ENCODE data around the gene CDC40. TPM values are rescaled to one million over a fixed set of nuclear protein-coding genes. Genes with fewer than 3 reads are reported as not detected.
"Not testable (repeated sequence)": the region's sequence is repeated elsewhere in the genome, so short reads cannot be mapped to it uniquely, and the experiment has no call there.

CDC40 gene
- polyA plus RNA-seq, 1 experiment = 9.1 TPM

DNA sequence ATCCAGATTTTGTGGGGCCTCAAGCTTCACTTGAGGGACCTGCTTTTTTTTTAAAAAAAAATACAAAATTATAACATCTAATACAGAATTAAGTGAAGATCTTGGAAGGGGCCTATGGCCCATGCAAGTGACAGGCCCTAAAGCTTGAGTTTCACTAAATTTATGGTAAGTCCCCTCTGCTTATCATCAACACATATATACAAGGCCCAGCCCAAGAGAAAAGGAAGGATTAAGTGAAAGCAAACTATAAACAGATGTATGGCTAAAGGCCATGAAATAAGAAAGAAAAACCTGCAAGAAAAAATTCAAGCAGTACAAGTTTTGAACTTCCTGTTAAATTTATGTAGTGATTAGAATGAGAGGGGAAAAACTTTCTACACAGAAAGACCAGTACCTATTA lies 86.8 kb downstream of the CDC40 start:
- CTCF ChIA-PET = no interaction called here
- DNase-seq (ENCODE audit: low read depth) = no peak
- no peak for TF ChIP-seq CTCF (IDR thresholded peaks at IDR 0.05; ENCODE audit: insufficient read depth, low read depth, low read length)
- no peaks in the 10 kb centered on the region for H3K27me3 ChIP-seq (ENCODE audit: control insufficient read depth, insufficient read depth, low read length)
- no peak overlapping the region for H3K4me3 ChIP-seq (ENCODE audit: low read depth, low read length)
- POLR2A ChIA-PET = no interaction called here
- no peaks in the 10 kb centered on the region for H3K36me3 ChIP-seq (ENCODE audit: control insufficient read depth, insufficient read depth, low read length)

GRCh38 chr6:110269623-110270022 lies 89.4 kb downstream of the CDC40 start:
- ChIA-PET CTCF (no interaction called here), POLR2A (no interaction called here)
- Histone ChIP-seq H3K4me3 (ENCODE audit: low read depth, low read length) (no peak overlapping the region), H3K36me3 (ENCODE audit: control insufficient read depth, insufficient read depth, low read length) (no peaks in the 10 kb centered on the region), H3K27me3 (ENCODE audit: control insufficient read depth, insufficient read depth, low read length) (no peaks in the 10 kb centered on the region)
- no peak for TF ChIP-seq CTCF (IDR thresholded peaks at IDR 0.05; ENCODE audit: insufficient read depth, low read depth, low read length)
- no peak for DNase-seq (ENCODE audit: low read depth)

DNA sequence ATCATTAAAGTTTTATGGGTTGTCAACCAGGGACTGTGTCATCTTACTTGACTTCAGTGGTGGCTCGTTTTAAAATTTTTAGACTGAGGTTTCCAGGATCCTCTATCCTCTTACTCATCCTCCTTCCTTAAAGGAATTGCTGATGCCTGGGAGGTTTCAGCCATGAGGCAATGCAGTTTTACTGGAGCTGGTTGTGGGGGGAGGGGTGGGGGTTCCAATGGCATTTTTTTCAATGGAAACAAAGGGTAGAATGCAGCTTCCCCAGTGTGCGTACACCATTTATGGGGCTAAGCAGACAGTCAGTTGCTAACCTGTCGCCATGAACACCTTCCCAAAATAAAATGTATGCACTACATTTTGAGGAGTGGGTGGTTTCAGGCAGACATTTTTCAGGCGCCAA lies 89.9 kb downstream of the CDC40 start:
- DNase-seq (ENCODE audit: low read depth) = no peak
- ChIA-PET POLR2A (no interaction called here), CTCF (no interaction called here)
- H3K4me3 ChIP-seq (ENCODE audit: low read depth, low read length) = no peak overlapping the region
- no peak for TF ChIP-seq CTCF (IDR thresholded peaks at IDR 0.05; ENCODE audit: insufficient read depth, low read depth, low read length)
- no peaks in the 10 kb centered on the region for H3K27me3 ChIP-seq (ENCODE audit: control insufficient read depth, insufficient read depth, low read length)
- H3K36me3 ChIP-seq (ENCODE audit: control insufficient read depth, insufficient read depth, low read length) = no peaks in the 10 kb centered on the region

DNA sequence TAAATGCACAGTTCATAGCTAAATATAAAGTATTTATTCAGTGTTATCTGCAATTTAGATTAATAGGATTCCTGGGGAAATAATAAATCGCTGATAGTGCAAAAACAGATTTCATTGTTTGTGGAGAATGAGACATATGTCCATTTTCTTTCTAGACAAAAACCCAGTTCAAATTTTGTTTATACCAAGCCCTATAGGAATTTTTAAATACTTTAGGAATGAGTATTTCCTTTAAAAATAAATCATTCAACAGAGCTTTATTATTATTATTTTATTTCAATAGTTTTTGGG lies 91.5 kb downstream of the CDC40 start:
- ChIA-PET POLR2A (no interaction called here), CTCF (interaction anchor here (0.6 kb wide), 1 partner anchor 232 kb away, joined by 3 read pairs; no protein-coding TSS in a partner anchor)
- Histone ChIP-seq H3K36me3 (ENCODE audit: control insufficient read depth, insufficient read depth, low read length) (no peaks in the 10 kb centered on the region), H3K27me3 (ENCODE audit: control insufficient read depth, insufficient read depth, low read length) (no peaks in the 10 kb centered on the region), H3K4me3 (ENCODE audit: low read depth, low read length) (no peak overlapping the region)
- DNase-seq (ENCODE audit: low read depth) = no peak
- no peak for TF ChIP-seq CTCF (IDR thresholded peaks at IDR 0.05; ENCODE audit: insufficient read depth, low read depth, low read length)

GRCh38 chr6:110272781-110273180 lies 92.6 kb downstream of the CDC40 start:
- H3K4me3 ChIP-seq (ENCODE audit: low read depth, low read length); DNase-seq (ENCODE audit: low read depth); CTCF ChIA-PET; H3K27me3 ChIP-seq (ENCODE audit: control insufficient read depth, insufficient read depth, low read length); POLR2A ChIA-PET; H3K36me3 ChIP-seq (ENCODE audit: control insufficient read depth, insufficient read depth, low read length): not testable (repeated sequence)

DNA sequence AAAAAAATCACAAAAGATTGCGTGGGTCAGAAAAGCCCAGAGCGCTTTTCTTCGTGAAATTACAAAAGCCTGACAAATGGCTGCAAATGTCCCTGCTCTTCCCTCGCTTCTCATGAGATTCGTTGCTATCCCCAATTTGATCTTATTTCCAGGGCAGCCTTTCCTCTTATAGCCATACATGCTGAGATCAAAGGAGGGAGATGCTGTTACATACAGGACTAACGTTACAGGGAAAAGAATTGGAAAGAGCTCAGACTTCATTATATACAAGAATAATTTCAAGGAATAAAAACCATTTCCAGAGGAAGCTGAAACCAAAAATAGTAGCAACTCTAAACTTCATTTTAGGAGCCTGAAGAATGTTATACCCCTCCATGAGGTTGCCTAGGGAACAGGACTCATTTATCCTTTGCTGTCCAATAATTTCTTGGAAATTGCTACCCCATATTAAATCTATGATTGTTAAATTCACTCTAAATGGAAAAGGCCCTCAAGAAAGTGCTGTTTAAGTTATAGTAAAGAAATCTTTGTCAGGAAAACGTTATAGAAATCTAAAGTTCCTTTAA lies 97.0 kb downstream of the CDC40 start:
- peaks cover 2% of the 10 kb centered on the region; the same call in 1 of the 2 replicates for H3K27me3 ChIP-seq (ENCODE audit: control insufficient read depth, insufficient read depth, low read length)
- POLR2A ChIA-PET = no interaction called here
- H3K36me3 ChIP-seq (ENCODE audit: control insufficient read depth, insufficient read depth, low read length) = no peaks in the 10 kb centered on the region
- no peak for TF ChIP-seq CTCF (IDR thresholded peaks at IDR 0.05; ENCODE audit: insufficient read depth, low read depth, low read length)
- CTCF ChIA-PET = no interaction called here
- no peak overlapping the region for H3K4me3 ChIP-seq (ENCODE audit: low read depth, low read length)
- DNase-seq (ENCODE audit: low read depth) = no peak

All from BJ (cell line).